HG02610 (cell line): ENCODE data around the gene ZNF446.
"Not testable (repeated sequence)": the region's sequence is repeated elsewhere in the genome, so short reads cannot be mapped to it uniquely, and the experiment has no call there.

ENCODE experiments used
- ATAC-seq: cut with Tn5 transposase; IDR thresholded peaks from one replicate; pipeline ENCODE4 v1.9.1; 2021; ENCODE audit warnings: mild to moderate bottlenecking, moderate library complexity; ENCODE audit not compliant: unreplicated experiment

ZNF446 gene

GRCh38 chr19:58469241-58470013, 6.7 kb upstream of the ZNF446 start:
- ATAC-seq: no peak

DNA sequence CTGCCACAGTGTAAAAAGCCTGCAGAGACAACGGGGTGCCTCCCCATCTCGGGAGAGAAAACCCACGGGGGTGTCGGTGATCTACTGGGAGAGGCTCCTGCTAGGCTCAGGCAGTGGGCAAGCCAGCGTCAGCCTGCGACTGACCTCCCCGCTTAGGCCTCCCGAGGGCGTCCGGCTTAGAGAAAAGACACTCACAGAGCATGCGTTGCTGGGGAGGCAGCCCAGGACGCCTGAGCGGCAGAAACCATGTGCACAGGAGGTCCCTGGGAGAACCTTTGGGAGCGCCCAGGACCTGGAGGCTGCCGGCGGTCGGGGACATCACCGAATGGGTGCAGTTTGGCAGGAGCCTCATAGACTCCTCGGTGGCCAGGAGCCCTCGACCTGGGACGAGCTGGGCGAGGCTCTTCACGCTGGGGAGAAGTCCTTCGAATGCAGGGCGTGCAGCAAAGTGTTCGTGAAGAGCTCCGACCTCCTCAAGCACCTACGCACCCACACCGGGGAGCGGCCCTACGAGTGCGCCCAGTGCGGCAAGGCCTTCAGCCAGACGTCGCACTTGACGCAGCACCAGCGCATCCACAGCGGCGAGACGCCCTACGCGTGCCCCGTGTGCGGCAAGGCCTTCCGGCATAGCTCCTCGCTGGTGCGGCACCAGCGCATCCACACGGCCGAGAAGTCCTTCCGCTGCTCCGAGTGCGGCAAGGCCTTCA, 5.2 kb upstream of the ZNF446 start:
- not testable (repeated sequence) for ATAC-seq

GRCh38 chr19:58471736-58472135, 4.4 kb upstream of the ZNF446 start:
- ATAC-seq: no peak

- no peak for ATAC-seq
Observed at GRCh38 chr19:58473775-58474174, 2.4 kb upstream of the ZNF446 start.

DNA sequence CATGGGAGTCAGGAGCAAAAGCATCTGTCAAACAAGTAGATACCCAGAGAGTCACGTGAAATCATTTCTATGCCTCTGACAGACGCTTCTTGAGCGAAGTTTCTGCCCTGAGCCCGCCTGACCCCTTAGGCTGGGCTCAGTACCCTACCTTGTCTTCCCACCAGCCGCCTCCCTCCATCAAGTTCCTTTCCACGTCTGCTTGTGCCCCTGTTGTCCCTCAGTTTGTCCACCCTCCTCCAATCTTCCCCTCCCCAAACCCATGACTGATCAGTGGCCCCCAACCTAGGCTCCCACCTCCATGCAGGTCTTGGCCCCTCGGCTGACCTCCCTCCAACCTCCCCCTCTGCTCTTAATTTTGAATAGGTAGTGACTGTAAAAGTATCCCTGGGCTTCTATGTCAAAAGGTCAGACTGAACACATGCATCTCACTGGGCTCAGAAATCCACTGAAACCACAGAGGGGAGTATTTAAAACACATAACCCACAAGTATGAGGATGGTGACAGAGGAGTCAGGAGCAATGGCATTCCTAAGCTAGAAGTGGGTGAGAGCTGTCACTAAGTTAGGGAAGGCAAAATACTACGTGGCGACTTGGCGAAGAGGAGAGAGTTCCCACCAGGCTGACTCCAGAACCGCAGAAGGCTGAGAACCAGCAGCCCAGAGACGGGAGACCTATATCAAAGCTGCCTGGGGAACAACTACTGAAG, 1.7 kb upstream of the ZNF446 start:
- ATAC-seq: no peak

DNA sequence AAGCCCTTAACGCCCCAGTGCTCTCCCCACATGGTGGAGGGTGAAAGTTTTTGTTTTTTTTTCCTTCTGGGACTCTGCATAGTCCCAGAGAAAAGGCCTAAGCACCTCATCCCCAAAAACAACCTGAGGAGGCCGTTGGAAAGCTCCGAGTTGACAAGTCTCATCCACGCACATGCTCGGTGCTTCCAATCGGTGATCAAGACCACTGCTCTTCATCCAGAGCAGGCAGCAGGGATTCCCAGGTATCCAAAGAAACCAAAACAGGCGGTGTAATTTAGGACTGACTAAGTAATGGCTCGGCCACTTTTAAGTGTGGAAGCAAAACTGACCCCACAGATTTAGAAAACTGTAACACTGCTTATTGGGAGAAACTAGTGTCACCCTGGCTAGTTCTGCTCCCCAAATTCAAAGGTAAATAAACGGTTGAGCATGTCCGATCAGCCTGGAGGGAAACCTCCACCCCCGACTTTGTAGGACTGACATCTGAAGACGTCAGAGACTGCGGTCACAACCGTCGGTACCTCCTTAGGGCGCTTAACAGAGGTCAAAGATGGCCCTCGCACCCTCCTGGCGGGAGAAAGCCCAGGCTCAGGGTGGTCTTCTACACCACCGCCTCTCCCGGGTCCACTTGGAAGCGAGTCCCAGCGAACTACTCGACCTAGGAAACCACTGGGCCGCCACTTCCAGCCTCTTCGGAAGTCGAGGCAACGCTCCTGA, 997 bp upstream of the ZNF446 start:
- no peak for ATAC-seq

- ATAC-seq: no peak
Observed at GRCh38 chr19:58476498-58477015, 405 bp downstream of the ZNF446 start.

- no peak for ATAC-seq
Observed at GRCh38 chr19:58477130-58477529, 978 bp downstream of the ZNF446 start.

DNA sequence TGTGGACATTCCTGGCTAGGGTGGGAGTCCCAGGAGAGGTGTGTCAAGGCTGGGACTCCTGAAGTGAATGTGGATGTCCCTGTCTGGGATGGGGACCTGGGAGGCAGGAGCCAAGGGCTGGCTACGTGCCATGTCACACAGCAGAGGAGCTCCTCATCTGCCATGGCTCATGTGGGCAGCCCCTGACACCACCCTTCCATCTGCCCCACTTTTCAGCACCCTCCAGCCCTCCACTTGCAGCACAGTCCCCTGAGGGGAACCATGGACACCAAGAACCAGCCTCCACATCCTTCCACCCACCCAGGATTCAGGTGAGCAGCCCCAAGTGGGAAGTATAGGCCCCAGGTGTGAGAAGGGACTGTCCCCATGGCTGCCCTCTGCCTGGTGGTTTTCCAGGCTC, 1.7 kb downstream of the ZNF446 start:
- no peak for ATAC-seq

DNA sequence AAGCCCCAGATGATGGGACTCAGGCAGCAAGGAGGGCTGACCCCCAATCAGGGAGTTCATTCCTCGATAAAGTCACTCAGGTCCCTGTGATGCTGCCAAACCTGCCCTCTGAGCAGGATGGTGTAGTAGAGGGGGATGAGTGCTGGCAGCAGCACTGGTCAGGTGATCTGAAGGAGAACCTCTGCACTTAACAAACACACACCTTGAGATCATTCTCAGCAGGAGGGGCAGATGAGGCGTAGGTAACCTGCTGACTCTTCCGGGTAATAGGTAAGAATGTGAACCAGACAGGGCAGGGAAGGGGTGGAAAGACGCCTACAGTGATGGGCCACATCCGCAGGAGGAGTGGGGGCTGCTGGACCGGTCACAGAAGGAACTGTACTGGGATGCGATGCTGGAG, 3.2 kb downstream of the ZNF446 start:
- ATAC-seq: no peak

DNA sequence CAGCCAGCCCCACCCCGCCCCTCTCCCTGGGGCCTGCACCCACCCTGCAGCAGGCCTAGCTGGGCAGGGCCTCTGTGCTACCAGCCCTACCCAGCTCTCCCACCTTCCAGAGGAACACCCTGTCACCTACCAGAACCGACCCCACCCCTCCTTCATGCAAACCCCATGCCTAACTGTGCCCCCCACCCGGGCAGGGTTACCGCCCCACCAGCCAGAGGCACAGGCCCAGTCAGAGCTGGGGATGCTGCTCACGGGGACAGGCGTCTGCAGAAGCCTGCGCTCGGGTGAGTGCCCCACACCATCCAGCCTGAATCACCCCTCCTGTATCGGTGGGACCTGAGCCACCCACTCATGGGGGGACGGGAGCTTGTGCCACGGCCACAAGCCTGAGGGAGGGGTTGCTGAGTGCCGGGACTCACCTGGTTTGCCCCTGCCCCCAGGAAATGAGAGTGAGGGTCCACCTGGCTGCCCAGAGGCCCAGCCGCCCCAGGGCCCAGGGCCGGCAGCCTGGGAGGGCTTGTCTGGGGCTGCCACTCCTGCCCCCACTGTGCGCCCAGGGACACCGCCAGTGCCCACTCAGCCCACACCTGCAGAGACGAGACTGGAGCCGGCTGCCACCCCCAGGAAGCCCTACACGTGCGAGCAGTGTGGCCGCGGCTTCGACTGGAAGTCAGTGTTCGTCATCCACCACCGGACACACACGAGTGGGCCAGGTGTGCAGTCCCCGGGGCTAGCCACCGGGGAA, 3.8 kb downstream of the ZNF446 start:
- no peak for ATAC-seq

DNA sequence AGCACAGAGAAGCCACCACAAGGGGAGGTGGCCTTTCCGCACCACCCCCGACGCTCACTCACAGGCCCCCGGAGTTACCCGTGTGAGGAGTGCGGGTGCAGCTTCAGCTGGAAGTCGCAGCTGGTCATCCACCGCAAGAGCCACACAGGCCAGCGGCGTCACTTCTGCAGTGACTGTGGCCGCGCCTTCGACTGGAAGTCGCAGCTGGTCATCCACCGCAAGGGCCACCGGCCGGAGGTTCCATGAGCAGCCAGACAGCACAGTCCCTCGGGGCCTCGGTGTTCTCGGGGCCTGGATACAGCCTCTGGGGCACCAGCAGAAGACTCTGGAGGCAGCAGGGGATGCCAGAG, 4.3 kb downstream of the ZNF446 start:
- ATAC-seq: no peak

DNA sequence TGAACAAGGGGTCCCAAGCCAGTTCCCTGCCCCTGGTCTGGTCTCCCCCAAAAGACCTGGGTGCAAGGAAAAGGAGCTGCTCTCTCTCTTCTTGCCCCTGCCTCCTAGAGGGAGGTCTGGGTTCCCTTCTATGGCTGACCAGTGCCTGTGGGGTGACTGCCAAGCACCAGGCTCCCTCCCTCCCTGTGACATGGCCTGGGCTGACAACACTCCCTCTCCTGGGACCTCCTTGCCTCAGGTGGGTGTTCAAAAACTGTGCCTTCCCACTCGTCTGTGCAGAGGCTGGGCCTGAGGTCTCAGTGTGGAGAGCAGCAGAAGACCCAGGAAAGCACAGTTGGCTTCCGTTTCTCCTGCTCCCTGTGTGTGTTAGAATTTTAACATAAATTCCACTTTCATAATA, 4.7 kb downstream of the ZNF446 start:
- no peak for ATAC-seq

- ATAC-seq: no peak
Observed at GRCh38 chr19:58482372-58482771, 6.2 kb downstream of the ZNF446 start.

DNA sequence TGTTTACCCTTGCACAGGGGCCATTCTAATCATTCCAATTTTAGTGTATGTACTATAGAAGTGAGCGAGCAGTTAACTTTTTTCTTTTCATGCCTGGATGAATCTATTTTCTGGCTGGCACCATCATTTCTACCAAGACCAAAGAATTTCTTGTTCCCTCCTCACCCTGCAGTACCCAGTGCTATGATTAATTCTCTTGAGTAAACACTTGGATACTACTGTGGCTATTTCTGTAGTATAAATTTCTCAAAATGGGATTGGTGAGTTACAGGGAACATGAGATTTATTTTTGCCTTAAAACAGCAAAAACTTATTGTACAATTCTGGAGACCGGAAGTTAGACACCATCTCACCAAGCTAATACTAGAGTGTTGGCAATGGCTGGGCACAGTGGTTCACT, 7.6 kb downstream of the ZNF446 start:
- no peak for ATAC-seq

GRCh38 chr19:58484349-58484748, 8.2 kb downstream of the ZNF446 start:
- not testable (repeated sequence) for ATAC-seq

- ATAC-seq: no peak
Observed at GRCh38 chr19:58491393-58491792, 15.2 kb downstream of the ZNF446 start.

GRCh38 chr19:58492265-58492664, 16.1 kb downstream of the ZNF446 start:
- ATAC-seq: no peak

GRCh38 chr19:58497634-58498170, 21.6 kb downstream of the ZNF446 start:
- ATAC-seq: no peak
